ENCODE results near the gene PEX11A. TPM values are rescaled to one million over a fixed set of nuclear protein-coding genes. Genes with fewer than 3 reads are reported as not detected.

Gene PEX11A
- total RNA-seq, 4 donors from 2014 or later: 6.7 to 12.2 (median 8.8) TPM

GRCh38 chr15:89685995-89686394, 4.6 kb downstream of the PEX11A start:
- no peak overlapping the region for H3K4me3 ChIP-seq (ENCODE audit: low read depth, poor library complexity, severe bottlenecking)
- intact Hi-C loops (cut with DNase I; ENCODE audit: low total_unique reads): no loop called here
- TF ChIP-seq POLR2A (IDR thresholded peaks at IDR 0.05) (no peak), CTCF (IDR thresholded peaks at IDR 0.05) (no peak)
- WGBS, 2 donors: 85 to 90% methylated on average over 2 of the region's 2 CpGs
- no peak for DNase-seq (ENCODE audit: low spot score in 2 of 2)

GRCh38 chr15:89681146-89681545, 9.4 kb downstream of the PEX11A start:
- DNase-seq (ENCODE audit: low spot score in 2 of 2): no peak
- no peak overlapping the region for H3K4me3 ChIP-seq (ENCODE audit: low read depth, poor library complexity, severe bottlenecking)
- 91% methylated on average over 2 of the region's 2 CpGs for WGBS, 2 donors
- intact Hi-C loops (cut with DNase I; ENCODE audit: low total_unique reads): no loop called here
- TF ChIP-seq CTCF (IDR thresholded peaks at IDR 0.05): no peak
- TF ChIP-seq POLR2A (IDR thresholded peaks at IDR 0.05): no peak

DNA sequence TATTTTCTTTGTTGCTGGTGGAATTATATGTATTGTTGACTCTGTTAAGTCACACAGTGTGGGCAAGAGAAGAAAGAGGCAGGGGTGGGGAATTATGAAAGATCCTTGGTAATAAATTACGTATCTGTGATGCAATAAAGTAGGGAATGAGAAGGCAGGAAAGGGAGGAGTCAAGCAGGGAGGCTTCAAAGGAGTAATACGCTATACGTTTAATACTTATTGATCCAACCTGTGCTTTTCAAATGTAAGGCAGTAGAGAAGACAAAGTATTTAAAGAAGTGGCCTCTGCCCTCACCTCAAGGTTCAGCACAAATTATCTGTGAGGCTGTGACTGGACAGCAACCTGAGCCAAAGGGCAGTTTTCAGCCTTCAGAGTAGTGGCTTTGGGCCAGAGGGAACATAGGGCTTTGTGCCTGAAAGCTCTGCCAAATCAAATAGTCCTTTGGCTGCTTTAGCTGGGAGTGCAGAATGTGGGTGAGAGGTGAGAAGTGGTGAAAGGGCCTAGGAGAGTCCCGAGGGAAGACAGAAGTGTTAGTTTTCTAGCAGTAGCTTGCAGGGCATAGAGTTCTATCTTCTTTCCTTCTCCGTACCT, 10.2 kb downstream of the PEX11A start:
- TF ChIP-seq CTCF (IDR thresholded peaks at IDR 0.05): no peak
- TF ChIP-seq POLR2A (IDR thresholded peaks at IDR 0.05): no peak
- DNase-seq (ENCODE audit: low spot score in 2 of 2): no peak
- no peak overlapping the region for H3K4me3 ChIP-seq (ENCODE audit: low read depth, poor library complexity, severe bottlenecking)
- WGBS, 2 donors: 57 to 66% methylated on average over 5 of the region's 5 CpGs
- intact Hi-C loops (cut with DNase I; ENCODE audit: low total_unique reads): no loop called here

GRCh38 chr15:89679212-89679611, 11.3 kb downstream of the PEX11A start, which contains the start of gene PLIN1:
Gene PLIN1, minus strand, starts transcription at chr15:89679367. Its CDS starts 1,878 bp downstream, at chr15:89677489.
- intact Hi-C loops (cut with DNase I; ENCODE audit: low total_unique reads): no loop called here
- DNase-seq (ENCODE audit: low spot score in 2 of 2): no peak
- no peak within 1 kb of the TSS for H3K4me3 ChIP-seq (ENCODE audit: low read depth, poor library complexity, severe bottlenecking)
- WGBS, 2 donors: 93% methylated on average over 2 of the region's 2 CpGs
- no peak for TF ChIP-seq POLR2A (IDR thresholded peaks at IDR 0.05)
- no peak for TF ChIP-seq CTCF (IDR thresholded peaks at IDR 0.05)

GRCh38 chr15:89677381-89677780, 13.2 kb downstream of the PEX11A start:
- WGBS, 2 donors: 94 to 100% methylated on average over 1 of the region's 1 CpG
- intact Hi-C loops (cut with DNase I; ENCODE audit: low total_unique reads): no loop called here
- no peak overlapping the region for H3K4me3 ChIP-seq (ENCODE audit: low read depth, poor library complexity, severe bottlenecking)
- DNase-seq (ENCODE audit: low spot score in 2 of 2): no peak
- no peak for TF ChIP-seq POLR2A (IDR thresholded peaks at IDR 0.05)
- no peak for TF ChIP-seq CTCF (IDR thresholded peaks at IDR 0.05)

DNA sequence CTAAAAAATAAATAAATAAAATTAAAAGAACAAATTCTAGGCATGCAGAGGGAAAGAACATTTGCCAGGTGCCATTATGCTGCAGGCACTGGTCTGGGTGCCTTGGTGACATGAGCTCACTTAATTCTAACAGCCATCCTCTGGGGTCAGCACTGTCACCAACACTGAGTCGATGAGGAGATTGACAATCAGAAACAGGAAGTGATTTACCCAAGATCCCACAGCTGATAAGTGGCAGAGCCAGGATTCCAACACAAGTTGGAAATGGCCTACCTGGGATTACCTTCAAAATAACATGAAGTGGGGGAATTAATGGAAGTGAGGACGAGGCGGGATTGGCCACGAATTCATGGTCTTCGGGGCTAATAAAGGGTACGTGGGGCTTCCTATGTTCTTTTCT, 14.9 kb downstream of the PEX11A start:
- H3K4me3 ChIP-seq (ENCODE audit: low read depth, poor library complexity, severe bottlenecking): no peak overlapping the region
- WGBS, 2 donors: 78 to 83% methylated on average over 6 of the region's 6 CpGs
- TF ChIP-seq CTCF (IDR thresholded peaks at IDR 0.05): no peak
- TF ChIP-seq POLR2A (IDR thresholded peaks at IDR 0.05): no peak
- intact Hi-C loops (cut with DNase I; ENCODE audit: low total_unique reads): no loop called here
- no peak for DNase-seq (ENCODE audit: low spot score in 2 of 2)

All from lower leg skin (tissue), 4 donors.